GM12864 (cell line): Measurements from ENCODE around the gene PKP1.

ENCODE experiments used
- DNase-seq: peaks from one replicate; pipeline ENCODE4 v3.0.0-alpha.2; 2011; ENCODE audit warnings: low read depth
- H3K4me3 ChIP-seq: 2 replicates; pipeline ENCODE4 v1.5.1; 2011; ENCODE audit warnings: mild to moderate bottlenecking, low read depth, low read length, control low read depth
- TF ChIP-seq, protein P1 (sequence below): IDR thresholded peaks from 2 replicates; pipeline ENCODE4 v1.5.1; 2011; ENCODE audit warnings: low read depth, mild to moderate bottlenecking, moderate library complexity, low read length, control low read depth, inconsistent platforms; ENCODE audit errors: missing control alignments

Gene PKP1

DNA sequence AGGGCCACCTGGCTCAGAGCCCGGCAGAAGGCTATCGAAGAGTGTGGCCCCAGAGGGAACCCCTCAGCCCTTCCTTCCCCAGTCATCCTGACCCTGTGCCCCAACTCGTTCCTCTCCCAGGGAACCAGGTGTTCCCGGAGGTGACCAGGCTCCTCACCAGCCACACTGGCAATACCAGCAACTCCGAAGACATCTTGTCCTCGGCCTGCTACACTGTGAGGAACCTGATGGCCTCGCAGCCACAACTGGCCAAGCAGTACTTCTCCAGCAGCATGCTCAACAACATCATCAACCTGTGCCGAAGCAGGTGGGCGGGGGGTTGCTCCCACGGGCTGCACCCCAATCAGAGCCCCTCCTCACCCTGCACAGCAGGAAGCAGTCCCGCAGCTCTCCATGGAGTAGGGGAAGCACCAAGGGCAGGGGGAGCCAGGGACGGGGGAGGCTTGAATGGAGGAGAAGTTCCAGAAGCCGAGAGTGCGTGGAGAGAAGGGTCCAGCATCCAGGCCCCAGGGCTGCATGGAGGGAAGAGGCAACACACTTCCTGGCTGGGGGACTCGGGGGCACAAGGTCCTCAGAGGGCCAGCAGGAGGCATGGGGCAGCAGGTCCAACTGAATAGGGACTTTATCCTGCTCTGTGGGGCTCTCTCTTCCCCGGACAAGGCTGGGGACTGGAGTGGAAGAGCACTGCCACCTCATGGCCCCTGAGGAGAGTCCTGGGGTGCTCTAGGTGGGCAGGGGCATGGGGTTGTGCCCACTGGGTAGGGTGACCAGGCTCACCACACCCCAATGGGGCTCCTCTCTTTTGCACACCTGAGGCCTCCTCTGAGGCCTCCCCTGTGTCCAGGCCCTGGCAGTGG lies 41.7 kb downstream of the PKP1 start:
- H3K4me3 ChIP-seq: no peak overlapping the region
- no peak for DNase-seq
- TF ChIP-seq, protein P1, sequence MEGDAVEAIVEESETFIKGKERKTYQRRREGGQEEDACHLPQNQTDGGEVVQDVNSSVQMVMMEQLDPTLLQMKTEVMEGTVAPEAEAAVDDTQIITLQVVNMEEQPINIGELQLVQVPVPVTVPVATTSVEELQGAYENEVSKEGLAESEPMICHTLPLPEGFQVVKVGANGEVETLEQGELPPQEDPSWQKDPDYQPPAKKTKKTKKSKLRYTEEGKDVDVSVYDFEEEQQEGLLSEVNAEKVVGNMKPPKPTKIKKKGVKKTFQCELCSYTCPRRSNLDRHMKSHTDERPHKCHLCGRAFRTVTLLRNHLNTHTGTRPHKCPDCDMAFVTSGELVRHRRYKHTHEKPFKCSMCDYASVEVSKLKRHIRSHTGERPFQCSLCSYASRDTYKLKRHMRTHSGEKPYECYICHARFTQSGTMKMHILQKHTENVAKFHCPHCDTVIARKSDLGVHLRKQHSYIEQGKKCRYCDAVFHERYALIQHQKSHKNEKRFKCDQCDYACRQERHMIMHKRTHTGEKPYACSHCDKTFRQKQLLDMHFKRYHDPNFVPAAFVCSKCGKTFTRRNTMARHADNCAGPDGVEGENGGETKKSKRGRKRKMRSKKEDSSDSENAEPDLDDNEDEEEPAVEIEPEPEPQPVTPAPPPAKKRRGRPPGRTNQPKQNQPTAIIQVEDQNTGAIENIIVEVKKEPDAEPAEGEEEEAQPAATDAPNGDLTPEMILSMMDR: no peak

DNA sequence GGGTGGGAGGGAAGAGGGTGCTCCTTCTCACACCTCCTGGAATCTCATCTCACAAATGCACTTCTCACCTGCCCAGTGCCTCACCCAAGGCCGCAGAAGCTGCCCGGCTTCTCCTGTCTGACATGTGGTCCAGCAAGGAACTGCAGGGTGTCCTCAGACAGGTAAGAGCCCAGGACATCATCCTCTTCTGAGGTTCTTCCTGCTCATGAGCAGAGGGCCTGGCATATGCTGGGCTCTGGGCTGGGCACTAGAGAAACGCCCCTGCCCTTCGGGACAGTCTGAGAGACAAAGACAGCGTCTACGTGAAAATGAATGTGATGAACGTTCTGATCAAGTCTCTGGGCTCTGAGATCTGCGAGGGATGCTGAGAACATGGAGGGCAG lies 42.4 kb downstream of the PKP1 start:
- H3K4me3 ChIP-seq: no peak overlapping the region
- TF ChIP-seq, protein P1: no peak

DNA sequence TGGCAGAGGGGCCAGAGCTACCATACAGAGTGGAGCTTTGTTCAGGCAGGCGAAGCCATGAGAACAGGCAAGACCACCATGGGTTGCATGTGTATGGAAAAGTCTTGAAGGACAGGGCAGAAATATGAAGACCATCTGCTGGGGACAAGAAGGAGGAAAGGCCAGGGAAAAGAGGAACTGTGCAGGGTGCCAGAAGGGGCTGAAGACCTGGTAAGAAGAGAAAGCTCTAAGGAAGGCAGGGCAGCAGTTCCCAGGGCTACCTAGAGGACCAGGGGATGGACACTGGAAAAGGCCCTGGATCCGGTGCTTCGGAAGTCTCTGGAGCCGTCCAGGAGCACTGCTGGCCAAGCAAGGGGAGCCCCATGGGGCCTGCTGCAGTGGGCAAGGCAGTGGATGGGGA lies 43.4 kb downstream of the PKP1 start:
- no peak for DNase-seq
- TF ChIP-seq, protein P1: no peak
- H3K4me3 ChIP-seq: no peak overlapping the region

More for the DNA sequence above, 42.4 kb downstream of the PKP1 start:
- no peak for DNase-seq

DNA sequence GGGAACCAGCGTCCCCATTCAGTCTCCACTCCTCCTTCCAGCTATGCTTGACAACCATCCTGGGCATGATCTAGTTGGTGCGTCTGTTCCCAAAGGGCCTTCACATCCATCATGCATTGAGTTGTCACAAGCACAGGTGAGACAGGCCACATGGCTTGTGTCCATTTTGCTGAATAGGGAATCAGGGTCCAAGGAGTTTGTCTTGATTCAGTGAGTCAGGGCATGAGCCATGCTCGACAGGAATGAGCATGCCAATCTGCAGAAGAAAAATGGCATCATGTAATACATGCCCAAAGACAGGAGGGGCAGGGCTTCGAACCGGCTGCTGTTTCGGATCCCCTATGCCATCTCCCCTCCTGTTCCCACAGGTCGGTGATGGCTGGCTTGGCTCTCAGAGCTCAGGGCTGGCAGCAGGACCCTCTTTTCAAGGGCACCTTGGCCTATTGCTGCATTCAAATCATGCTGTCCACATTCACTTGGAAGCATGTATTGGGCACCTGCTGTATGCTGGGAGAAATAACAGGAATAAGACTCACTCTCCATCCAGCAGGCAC lies 44.5 kb downstream of the PKP1 start:
- TF ChIP-seq, protein P1: no peak
- H3K4me3 ChIP-seq: no peak overlapping the region
- no peak for DNase-seq

DNA sequence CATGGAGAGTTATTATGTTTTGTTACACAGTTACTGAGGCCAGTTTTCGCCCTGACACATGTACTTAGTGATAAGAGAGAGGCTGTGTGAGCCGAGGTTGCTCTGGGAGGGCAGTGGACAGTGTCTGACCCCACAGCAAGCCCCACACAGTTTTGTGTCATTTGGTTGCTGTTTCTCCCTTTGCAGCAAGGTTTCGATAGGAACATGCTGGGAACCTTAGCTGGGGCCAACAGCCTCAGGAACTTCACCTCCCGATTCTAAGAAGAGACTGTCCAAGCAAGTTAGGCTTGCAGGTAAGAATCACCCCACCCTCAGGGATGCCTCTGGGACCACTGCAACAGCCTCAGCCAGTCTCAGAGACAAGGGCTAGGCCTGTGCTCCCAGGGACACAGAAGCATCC lies 45.3 kb downstream of the PKP1 start:
- no peak for DNase-seq
- no peak overlapping the region for H3K4me3 ChIP-seq
- TF ChIP-seq, protein P1: no peak

DNA sequence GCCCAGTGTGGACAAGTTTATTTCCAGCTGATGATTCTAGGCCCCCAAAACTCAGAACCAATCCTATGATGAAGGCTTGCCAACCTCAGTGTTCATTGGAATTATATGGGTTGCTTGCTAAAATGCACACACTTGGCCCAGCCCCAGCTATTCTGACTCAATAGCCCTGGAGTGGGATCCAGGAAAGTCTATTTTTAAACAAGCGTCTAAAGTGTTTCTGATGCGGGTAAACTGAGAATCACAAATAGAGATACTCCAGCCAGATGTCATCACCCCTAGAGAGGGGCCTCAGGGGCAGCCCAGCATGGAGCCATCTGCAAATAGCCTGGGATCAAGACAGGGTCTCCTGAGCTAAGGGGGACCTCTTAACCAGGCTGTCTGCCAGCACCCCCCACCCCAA lies 46.0 kb downstream of the PKP1 start:
- H3K4me3 ChIP-seq: no peak overlapping the region
- TF ChIP-seq, protein P1: no peak
- no peak for DNase-seq
